ENCODE results near the gene SUSD6.
"Not testable (repeated sequence)": the region's sequence is repeated elsewhere in the genome, so short reads cannot be mapped to it uniquely, and the experiment has no call there.

Gene SUSD6

GRCh38 chr14:69593018-69593677 lies 18.2 kb upstream of the SUSD6 start:
- peak; percentile 93 for DNase-seq

- peak; percentile 67 for DNase-seq
Measured at GRCh38 chr14:69594846-69595245, 16.6 kb upstream of the SUSD6 start.

GRCh38 chr14:69595336-69595735 lies 16.1 kb upstream of the SUSD6 start:
- DNase-seq, result no peak

- not testable (repeated sequence) for DNase-seq
Measured at GRCh38 chr14:69599431-69599830, 12.0 kb upstream of the SUSD6 start.

GRCh38 chr14:69600304-69600891 lies 11.0 kb upstream of the SUSD6 start:
- no peak for DNase-seq

- DNase-seq, result no peak
Measured at GRCh38 chr14:69605738-69606137, 5.7 kb upstream of the SUSD6 start.

GRCh38 chr14:69606258-69607184 lies 4.9 kb upstream of the SUSD6 start:
- no peak for DNase-seq

- no peak for DNase-seq
Measured at GRCh38 chr14:69610020-69610873, 1.1 kb upstream of the SUSD6 start.

GRCh38 chr14:69610874-69611171 lies 573 bp upstream of the SUSD6 start:
- DNase-seq, result no peak

- peak; percentile 78 for DNase-seq
Measured at GRCh38 chr14:69612014-69612782, 802 bp downstream of the SUSD6 start.

- DNase-seq, result no peak
Measured at GRCh38 chr14:69612783-69613130, 1.4 kb downstream of the SUSD6 start.

GRCh38 chr14:69613312-69614073 lies 2.1 kb downstream of the SUSD6 start:
- no peak for DNase-seq

GRCh38 chr14:69614592-69614991 lies 3.2 kb downstream of the SUSD6 start:
- no peak for DNase-seq

GRCh38 chr14:69615121-69615495 lies 3.7 kb downstream of the SUSD6 start:
- DNase-seq, result no peak

- DNase-seq, result peak; percentile 53
Measured at GRCh38 chr14:69615496-69616407, 4.4 kb downstream of the SUSD6 start.

- no peak for DNase-seq
Measured at GRCh38 chr14:69616408-69616773, 5.0 kb downstream of the SUSD6 start.

- DNase-seq, result no peak
Measured at GRCh38 chr14:69617796-69618195, 6.4 kb downstream of the SUSD6 start.

GRCh38 chr14:69619012-69619411 lies 7.6 kb downstream of the SUSD6 start:
- no peak for DNase-seq

GRCh38 chr14:69620211-69620611 lies 8.8 kb downstream of the SUSD6 start:
- no peak for DNase-seq

- no peak for DNase-seq
Measured at GRCh38 chr14:69620981-69621380, 9.6 kb downstream of the SUSD6 start.

- DNase-seq, result no peak
Measured at GRCh38 chr14:69624136-69624535, 12.7 kb downstream of the SUSD6 start.

All from eye (tissue), 1 donor.